GM21367 (cell line): Measurements from ENCODE around the gene ATP2A3.
A peak's percentile ranks its signal among the peaks of the same experiment; 100 is the strongest.

Experiments
- ATAC-seq: cut with Tn5 transposase; IDR thresholded peaks from one replicate; pipeline ENCODE4 v1.9.1; 2021; ENCODE audit not compliant: unreplicated experiment

Gene ATP2A3

DNA sequence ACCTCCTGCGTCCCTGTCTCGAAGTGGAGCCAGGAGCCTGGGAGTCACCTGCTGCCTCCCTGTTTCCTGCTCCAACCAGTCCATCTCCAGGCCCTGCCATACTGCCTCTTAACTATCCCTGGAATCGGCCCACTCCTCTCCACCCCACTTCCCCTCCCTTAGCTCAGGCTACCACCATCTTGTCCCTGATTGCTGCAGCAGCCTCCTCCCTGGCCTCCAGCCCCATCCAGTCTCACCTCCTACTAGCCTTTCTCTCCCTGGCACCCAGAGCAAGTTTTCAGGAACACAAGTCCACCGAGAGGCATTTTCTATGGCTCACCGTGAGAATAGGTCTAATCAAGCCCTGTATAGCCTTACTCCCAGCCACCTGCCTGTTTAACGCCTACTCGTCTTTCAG, 70.5 kb downstream of the ATP2A3 start:
- no peak for ATAC-seq

- peak; percentile 74 for ATAC-seq
Measured at GRCh38 chr17:3893003-3893719, 71.1 kb downstream of the ATP2A3 start, which contains the start of gene CAMKK1. CAMKK1 (minus strand) TSS chr17:3893053; CDS start chr17:3885687, 7,366 bp downstream.

- no peak for ATAC-seq
Measured at GRCh38 chr17:3892095-3892998, 71.9 kb downstream of the ATP2A3 start.

DNA sequence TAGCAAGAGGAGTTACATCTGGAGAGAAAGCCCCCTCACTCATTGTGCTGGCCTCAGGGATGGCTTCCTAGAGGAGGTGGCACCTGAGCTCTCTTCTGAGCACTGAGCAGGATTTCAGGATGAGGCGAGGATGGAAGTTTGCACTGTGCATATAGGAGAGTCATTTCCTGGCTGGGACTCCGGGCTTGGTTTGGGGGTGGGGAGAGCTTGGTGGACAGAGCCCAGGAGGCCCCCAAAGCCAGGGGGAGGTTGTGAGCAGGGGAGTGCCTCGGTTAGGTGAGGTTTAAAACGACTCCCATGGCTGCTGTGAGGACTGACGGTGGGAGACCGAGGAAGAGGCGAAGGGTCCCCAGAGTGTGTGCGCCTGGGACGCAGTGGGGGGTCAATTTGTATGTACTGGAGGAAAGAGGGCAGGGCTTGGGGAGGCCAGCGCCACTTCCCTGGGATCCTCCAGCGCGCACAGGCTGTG, 72.6 kb downstream of the ATP2A3 start:
- no peak for ATAC-seq

DNA sequence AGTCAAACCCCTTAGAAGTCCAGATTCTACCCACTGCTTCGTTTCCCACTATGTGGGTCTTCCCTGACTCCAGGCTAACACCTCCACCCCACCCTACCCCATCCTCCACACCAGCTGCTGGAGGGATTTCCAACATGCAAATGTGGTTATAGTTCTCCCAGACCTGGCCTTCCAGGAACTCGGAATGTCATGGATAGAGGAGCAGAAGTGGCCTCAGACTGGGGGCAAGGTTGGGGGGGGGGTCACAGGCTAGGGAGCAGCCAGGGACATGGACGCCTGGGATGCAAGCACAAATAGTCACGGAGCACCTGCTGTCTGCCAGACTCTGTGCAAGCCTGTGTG, 73.4 kb downstream of the ATP2A3 start:
- no peak for ATAC-seq

GRCh38 chr17:3890082-3890877, 74.0 kb downstream of the ATP2A3 start:
- no peak for ATAC-seq

- no peak for ATAC-seq
Measured at GRCh38 chr17:3889325-3890012, 74.8 kb downstream of the ATP2A3 start.

GRCh38 chr17:3888343-3889171, 75.7 kb downstream of the ATP2A3 start:
- ATAC-seq: no peak

DNA sequence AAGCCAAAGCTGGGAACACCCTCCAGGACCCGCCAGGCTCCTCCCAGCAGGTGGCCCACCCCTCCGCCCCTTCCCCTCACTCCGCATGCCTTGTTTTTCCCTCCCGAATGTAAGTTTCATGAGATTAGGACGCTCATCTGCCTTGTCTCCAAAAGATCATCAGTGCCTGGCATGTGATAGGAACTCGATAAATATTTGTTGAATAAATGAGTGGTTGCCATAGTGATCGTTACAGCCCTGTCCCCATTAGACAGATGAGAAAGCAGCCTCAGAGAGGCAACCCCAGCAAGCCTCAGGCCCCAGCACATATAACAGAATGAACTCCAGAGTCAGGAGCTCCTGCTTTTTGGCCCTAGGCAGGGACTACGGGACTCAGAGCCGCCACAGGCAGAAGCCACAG, 76.4 kb downstream of the ATP2A3 start:
- no peak for ATAC-seq

DNA sequence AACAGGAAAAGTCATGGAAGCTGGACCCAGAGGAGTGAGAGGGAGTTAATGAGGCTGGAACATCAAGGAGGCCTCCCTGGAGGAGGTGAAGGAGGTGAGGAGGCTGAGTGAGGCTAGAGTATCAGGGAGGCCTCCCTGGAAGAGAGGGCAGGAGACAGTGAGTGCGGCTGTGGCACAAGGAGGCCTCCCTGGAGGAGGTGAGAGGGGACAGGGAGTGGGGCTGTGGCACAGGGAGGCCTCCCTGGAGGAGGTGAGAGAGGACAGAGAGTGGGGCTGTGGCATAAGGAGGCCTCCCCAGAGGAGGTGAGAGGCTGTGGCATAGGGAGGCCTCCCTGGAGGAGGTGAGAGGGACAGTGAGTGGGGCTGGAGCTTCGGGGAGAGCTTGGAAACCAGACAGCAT, 76.8 kb downstream of the ATP2A3 start:
- no peak for ATAC-seq

- no peak for ATAC-seq
Measured at GRCh38 chr17:3886776-3887175, 77.5 kb downstream of the ATP2A3 start.

- ATAC-seq: no peak
Measured at GRCh38 chr17:3885970-3886369, 78.3 kb downstream of the ATP2A3 start.

DNA sequence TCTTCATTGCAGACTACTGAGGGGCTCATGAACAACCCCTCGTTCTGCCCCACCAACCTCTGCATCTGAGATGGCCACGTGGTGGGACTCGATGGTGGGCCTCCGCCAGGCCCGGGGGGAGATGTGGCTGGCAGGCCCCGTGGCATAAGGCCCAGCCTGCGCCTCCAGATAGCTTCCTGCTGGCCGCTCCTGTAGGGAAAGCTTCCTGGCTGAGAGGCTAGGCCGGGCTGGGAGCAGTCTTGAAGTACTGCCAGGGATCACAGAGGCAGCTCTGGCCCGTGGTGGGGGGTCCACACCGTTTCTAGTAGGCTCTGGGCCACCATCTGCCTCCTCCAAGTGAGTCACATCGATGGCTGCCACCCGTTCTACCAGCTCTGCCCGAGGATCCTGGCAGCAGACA, 79.0 kb downstream of the ATP2A3 start:
- no peak for ATAC-seq

- no peak for ATAC-seq
Measured at GRCh38 chr17:3884188-3884587, 80.0 kb downstream of the ATP2A3 start.

GRCh38 chr17:3882276-3882675, 82.0 kb downstream of the ATP2A3 start:
- ATAC-seq: no peak

- ATAC-seq: no peak
Measured at GRCh38 chr17:3880983-3881382, 83.3 kb downstream of the ATP2A3 start.

GRCh38 chr17:3879591-3880417, 84.4 kb downstream of the ATP2A3 start:
- no peak for ATAC-seq

DNA sequence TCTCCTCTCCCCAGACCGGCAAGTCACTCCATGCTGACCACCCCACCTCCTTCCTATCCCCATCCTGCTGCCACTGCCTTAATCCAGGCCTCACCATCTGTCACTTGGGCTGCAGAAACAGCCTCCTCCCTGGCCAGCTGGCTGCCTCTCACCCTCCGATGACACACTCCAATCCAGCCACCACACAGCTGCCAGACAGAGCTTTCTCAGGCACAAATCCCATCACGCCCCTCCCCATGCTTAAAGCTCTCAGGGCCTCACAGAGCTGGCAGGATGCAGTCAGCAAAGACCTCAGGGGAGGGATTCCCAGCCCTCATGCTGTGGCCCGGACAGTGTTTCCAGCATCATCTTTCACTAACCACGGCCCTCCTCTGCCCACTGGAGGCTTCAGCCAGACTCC, 85.1 kb downstream of the ATP2A3 start:
- no peak for ATAC-seq

GRCh38 chr17:3877220-3877619, 87.0 kb downstream of the ATP2A3 start:
- no peak for ATAC-seq
